Stimulated activated CD4-positive, alpha-beta T cell treated with anti-CD3 and anti-CD28 coated beads, Interleukin-4, amount 100 ng/mL, for 4 hours (primary cell): ENCODE results near the gene SEPSECS.

Source experiments
- DNase-seq, 2 experiments: peaks; one replicate each; pipeline ENCODE4 v3.0.0-alpha.2; 2020

SEPSECS gene

GRCh38 chr4:25159837-25160713 is at the start of gene SEPSECS:
SEPSECS (minus strand) TSS chr4:25160449; CDS start chr4:25160369, 80 bp downstream.
- peak; percentile 88 to 91 for DNase-seq

- no peak for DNase-seq
Measured at GRCh38 chr4:25209702-25210101, 49.5 kb upstream of the SEPSECS start.

- DNase-seq, result no peak
Measured at GRCh38 chr4:25207997-25208396, 47.7 kb upstream of the SEPSECS start.

- no peak for DNase-seq
Measured at GRCh38 chr4:25198713-25199112, 38.5 kb upstream of the SEPSECS start.

- no peak for DNase-seq
Measured at GRCh38 chr4:25190407-25190806, 30.2 kb upstream of the SEPSECS start.

- no peak for DNase-seq
Measured at GRCh38 chr4:25184056-25184455, 23.8 kb upstream of the SEPSECS start.

- DNase-seq, result no peak
Measured at GRCh38 chr4:25182937-25183336, 22.7 kb upstream of the SEPSECS start.

- peak in 1 of 2 experiments; percentile 17 for DNase-seq
Measured at GRCh38 chr4:25180524-25181131, 20.4 kb upstream of the SEPSECS start.

- DNase-seq, result peak in 1 of 2 experiments; percentile 15
Measured at GRCh38 chr4:25178838-25179261, 18.6 kb upstream of the SEPSECS start.

GRCh38 chr4:25177147-25177546 is 16.9 kb upstream of the SEPSECS start:
- DNase-seq, result no peak

- DNase-seq, result no peak
Measured at GRCh38 chr4:25174674-25175073, 14.4 kb upstream of the SEPSECS start.

GRCh38 chr4:25172961-25173915 is 13.0 kb upstream of the SEPSECS start:
- DNase-seq, result no peak

GRCh38 chr4:25171201-25171865 is 11.1 kb upstream of the SEPSECS start:
- DNase-seq, result no peak

- DNase-seq, result no peak
Measured at GRCh38 chr4:25169446-25169845, 9.2 kb upstream of the SEPSECS start.

GRCh38 chr4:25165916-25166315 is 5.7 kb upstream of the SEPSECS start:
- DNase-seq, result no peak

GRCh38 chr4:25163196-25163595 is 2.9 kb upstream of the SEPSECS start:
- DNase-seq, result no peak

- no peak for DNase-seq
Measured at GRCh38 chr4:25162566-25162965, 2.3 kb upstream of the SEPSECS start.

GRCh38 chr4:25161593-25161950 is 1.3 kb upstream of the SEPSECS start:
- DNase-seq, result no peak

- DNase-seq, result no peak
Measured at GRCh38 chr4:25160714-25161592, 704 bp upstream of the SEPSECS start.

- DNase-seq, result no peak
Measured at GRCh38 chr4:25158817-25159216, 1.4 kb downstream of the SEPSECS start.

GRCh38 chr4:25157081-25157480 is 3.2 kb downstream of the SEPSECS start:
- DNase-seq, result no peak

GRCh38 chr4:25155947-25156346 is 4.3 kb downstream of the SEPSECS start:
- DNase-seq, result no peak
